GM21367 (cell line): ENCODE results near the gene EIF4G1.

Experiments
- ATAC-seq: cut with Tn5 transposase; IDR thresholded peaks from one replicate; pipeline ENCODE4 v1.9.1; 2021; ENCODE audit not compliant: unreplicated experiment

EIF4G1 gene

DNA sequence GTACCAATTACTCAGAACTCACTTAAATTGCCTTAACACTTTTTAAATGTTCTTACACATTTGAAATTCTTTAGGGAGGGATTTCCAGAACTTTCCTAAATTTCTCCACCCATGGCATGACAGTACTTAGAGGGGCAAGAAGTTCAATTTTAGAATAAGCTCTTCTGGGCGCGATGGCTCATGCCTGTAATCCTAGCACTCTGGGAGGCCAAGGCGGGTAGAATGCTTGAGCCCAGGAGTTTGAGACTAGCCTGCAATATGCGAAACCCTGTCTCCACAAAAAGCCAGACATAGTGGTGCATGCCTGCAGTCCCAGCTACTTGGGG is 33.6 kb downstream of the EIF4G1 start:
- no peak for ATAC-seq

DNA sequence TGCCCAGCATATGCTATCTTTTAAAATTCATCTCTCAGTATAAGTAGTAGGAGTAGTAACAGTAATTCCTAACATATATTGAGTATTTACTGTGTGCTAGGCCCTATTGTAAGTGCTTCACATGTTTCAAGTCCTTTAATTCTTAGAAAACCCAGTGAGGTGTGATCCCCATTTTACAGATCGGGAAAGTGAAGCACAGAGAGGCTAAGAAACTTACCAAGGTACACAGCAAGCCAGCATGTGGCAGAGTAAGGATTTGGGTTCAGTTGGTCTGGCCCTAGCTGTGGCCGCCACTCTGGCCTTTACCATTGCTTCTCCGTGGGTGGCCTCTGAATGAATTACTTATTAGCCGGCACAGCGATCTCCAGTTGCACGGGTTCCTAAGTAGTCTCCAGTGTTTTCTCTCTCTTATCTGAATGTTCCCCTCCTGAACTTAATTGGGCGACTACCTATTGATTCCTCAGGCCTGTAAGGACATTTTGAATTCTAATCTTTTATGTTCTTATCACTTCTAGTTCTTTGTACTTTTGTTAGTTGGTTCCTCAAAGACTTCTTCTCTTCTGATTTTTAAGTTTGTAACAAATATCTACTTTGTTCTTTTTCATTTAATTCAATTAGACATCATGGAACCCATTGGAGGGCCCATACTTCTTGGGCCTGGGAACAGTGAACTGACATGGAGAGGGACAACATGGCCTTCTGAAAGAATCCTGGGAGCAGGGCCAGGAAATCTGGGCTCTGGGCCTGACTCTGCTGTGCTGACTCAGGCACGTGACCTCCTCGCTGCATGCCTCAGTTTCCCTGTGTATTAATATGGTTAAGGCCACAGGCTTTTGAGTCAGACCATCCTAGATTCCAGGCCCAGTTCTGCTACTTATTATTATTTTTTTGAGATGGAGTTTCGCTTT is 35.4 kb downstream of the EIF4G1 start:
- no peak for ATAC-seq

DNA sequence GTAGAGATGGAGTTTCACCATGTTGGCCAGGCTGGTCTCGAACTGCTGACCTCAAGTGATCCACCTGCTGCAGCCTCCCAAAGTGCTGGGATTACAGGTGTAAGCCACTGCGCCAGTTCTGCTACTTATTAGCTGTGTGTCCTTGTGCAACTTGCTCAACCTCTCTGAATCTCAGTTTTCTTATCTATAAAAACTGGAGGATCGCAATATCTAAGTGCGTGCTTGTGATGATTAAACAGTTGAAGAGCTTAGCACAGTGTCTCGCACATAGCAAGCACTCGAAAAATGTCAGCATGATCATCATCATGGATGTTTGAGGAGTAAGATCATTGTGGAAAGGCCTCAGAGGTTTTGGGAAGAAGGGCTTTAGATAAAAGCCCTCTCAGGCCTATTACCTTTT is 36.2 kb downstream of the EIF4G1 start:
- ATAC-seq: no peak

DNA sequence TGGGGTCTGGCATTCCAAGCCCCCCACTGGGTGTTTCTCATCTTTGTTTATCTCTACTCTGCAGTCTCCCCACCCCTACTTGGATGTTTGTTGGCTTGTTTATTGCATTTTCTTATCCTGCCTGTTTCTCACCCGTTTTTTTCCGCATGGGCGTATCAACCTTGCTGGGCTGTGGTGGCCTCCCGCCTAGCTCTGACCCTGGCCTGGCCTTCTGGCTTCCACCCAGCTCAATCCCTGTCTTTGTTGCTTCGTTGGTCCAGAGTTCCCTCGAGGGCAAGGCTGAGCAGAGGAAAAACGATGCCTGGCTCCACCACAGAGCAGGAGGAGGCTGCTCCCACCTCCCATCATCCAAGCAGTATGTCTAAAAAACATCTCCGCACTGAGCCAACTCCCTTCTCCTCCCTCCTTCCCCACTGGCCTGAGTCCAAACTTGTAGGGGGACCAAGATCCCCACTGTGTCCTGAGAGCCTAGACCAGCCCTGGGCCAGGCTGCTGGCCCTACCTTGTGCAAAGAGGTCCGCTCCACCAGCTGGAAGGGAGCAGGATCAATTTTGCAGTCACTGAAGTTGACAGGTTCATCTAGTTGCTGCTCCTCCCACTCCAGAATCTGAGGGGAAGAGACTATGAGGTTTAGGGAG is 37.2 kb downstream of the EIF4G1 start:
- ATAC-seq: no peak

DNA sequence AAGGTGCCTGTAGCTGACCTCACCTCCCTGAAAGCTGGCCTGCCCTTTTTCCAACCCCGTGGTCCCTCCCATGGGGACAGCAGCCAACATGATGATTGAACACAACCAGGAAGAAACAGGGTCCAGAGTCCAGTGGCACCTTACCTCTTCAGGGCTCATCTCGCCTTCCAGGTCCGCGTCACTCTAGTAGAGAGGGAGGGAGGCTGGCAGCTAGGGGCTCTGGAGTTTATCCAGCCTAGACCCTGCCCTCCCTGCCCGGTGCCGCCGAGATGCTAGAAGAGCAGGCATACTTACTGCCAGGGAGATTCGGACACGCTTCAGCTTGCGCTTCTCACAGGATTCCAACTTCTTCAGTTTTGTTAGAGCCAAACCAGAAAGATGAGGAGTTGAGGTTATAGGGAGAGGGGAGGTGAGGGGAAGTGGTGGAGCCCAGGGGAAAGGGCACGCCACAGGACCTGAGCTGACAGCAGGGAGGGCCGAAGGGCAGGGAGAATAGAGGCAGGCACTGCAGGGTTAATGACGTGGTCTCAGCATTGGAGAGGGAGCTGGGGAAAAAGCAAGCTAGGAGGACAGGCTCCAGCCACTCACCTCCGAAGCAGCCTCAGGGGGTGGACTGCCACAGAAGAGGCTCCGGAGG is 37.9 kb downstream of the EIF4G1 start:
- no peak for ATAC-seq

DNA sequence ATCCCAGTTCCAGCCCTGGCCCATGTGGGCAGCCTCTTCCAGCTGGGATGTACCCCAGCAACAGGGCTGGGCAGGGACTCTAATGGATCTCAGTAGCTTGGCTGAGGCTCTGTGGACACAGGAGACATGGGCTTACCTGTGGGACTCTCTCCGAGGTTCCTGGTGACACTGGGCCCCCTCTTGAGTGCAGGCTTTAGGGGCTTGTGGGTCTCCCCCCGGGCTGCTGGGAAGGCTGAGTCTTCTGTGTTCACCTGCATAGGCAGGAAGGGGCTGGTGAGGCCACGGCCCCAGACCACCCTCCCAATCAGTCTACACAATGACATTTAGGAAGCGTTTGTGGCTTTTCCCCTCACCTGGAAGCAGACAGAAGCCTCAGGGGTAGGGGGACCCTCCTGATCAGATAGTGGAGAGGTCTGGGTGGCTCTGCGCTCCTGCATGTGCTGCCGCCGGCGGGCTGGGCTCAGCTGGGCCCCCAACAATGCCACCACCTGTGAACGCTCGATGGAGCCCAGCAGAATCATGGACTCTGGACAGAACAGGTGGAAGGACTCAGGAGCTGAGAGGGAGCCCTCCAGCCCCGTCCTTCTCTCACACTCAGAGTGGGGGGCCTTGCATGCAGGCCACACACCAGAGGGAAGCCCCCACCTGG is 38.6 kb downstream of the EIF4G1 start:
- ATAC-seq: no peak

DNA sequence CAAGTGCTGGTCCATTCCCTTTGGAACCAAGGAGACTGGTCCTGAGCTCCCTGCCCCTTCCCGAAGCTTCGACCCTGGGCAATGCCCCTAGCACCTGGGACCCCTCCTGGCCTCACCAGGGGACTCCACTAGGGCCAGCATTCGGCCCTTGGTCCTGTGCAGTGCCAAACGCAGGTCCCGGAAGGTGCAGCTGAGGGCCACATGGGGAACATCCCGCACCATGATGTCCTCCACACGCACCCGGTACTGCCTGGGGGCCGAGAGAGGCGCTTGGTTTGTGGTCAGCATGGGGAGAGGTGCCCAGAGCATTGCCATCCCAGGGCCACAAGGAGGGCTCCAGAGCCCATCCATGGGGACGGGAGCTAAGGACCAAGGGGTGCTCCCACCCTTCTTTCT is 39.1 kb downstream of the EIF4G1 start:
- no peak for ATAC-seq

DNA sequence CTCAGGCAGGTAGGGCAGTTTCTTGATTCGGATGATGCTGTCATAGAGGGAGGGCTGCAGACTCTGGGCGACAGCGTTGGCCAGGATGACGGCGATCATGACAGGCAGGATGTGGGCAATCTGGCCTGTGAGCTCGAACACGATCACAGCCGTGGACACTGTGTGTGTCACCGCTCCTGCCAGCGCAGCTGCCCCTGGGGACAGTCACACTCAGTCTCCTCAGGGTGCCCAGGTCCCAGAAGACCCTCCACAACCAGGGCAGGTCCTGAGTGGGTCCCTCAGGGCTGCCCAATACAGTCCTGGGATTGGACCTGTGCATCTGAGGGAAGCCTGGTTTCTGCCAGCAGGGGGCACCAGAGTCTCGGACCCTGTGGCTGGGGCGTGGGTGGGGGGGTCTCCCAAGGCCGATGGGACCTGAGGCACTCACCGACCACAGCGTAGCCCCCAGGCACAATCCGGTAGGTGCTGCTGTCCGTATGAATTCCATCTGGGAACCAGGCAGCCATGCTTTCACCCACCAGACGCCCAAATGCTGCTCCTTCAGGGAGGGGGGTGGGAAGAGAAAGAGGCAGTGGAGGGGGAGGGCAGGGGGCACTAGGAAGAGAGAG is 39.8 kb downstream of the EIF4G1 start:
- no peak for ATAC-seq

DNA sequence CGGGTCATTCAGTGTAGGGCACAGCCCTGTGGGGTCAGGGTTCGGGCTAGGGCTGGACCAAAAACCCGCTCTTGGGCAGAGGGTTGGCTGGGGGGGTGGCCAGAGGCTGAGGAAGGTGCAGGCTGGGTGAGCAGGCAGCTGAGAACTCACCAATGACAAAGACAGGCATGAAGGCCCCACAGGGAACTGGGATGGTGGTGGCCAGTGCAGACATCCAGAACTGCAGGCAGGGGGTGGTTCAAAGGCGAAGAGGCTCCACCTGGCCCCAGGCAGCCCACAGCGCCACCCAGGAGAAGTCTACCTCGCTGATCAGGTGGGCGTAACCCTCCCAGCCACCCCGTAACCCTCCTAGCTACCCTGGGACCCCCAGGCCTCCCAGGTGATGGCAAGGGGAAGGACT is 40.3 kb downstream of the EIF4G1 start:
- no peak for ATAC-seq

DNA sequence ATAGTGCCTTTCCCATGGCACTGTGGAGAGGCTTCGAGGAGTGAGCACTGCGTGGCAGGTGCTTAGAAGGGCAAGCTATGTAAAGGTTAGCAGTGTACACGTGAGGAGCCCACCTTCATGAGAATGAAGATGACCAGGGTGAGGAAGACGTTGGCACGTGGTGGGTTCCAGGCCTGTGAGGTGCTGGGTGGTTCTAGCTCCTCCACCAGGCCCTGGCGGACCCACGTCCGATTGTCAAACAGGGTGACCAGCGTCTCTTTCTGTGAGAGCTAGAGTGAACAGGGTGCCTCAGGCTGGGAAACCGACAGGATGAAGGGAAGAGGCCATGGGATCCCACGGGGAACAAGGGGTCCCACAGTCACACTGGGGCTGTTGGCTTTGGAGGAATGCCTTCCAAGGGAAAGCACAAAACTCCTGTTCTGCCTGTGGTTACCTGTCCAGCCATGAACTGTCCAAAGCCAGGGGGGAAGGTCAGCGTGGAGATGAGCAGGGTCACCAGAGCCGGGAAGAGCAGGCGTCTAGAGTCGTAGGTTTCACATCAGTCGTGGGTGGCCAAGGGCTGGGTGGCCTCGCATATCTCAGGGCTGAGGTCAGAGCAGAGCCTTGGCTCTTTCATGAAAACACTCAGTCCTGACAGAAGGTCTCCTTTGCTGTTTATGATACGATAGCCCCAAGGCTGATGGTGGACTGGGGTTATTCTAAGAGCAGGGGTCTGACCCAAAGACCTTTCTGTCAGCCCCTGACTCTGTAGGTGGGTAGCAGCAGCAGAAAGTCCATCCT is 41.0 kb downstream of the EIF4G1 start:
- ATAC-seq: no peak

DNA sequence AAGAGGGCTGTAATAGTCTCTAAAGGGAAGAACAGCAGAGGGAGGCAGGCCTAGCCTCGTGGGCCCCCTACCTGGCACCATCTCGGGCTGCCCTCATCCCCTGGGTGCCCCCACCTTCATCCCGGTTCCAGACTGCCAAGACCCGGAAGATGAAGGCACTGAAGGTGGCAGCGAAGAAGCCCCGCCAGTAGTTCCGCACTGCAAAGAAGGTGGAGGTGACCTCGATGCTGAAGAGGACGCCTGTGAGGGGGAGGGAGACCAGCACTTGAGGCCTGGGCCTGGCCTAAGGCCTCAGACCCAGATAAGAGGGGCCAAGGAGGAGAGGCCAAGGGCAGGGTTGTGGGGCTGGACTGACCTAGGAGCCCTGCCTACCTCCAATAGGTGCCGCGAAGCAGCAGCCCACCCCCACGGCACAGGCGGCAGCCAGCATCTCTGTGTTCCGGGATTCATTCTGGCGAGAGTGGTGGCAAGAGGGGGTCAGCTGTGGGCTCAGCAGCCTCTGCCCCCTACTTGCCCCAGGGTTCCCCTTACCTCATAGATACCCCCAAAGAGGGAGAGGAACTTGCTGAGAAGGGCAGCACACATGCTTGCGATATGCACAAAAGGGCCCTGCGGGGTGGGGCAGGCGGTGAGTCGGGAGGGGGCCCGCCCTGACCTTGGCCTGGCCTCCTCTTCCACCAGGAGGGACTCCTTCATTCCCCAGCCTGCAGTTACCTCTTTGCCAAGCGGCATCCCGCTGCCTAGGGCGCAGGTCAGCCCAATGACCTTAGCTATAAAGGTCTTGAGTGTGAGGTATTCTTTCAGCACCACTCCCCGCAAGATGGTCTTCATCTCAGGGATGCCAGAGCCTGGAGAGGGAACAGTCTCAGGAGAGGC is 43.1 kb downstream of the EIF4G1 start:
- ATAC-seq: no peak

DNA sequence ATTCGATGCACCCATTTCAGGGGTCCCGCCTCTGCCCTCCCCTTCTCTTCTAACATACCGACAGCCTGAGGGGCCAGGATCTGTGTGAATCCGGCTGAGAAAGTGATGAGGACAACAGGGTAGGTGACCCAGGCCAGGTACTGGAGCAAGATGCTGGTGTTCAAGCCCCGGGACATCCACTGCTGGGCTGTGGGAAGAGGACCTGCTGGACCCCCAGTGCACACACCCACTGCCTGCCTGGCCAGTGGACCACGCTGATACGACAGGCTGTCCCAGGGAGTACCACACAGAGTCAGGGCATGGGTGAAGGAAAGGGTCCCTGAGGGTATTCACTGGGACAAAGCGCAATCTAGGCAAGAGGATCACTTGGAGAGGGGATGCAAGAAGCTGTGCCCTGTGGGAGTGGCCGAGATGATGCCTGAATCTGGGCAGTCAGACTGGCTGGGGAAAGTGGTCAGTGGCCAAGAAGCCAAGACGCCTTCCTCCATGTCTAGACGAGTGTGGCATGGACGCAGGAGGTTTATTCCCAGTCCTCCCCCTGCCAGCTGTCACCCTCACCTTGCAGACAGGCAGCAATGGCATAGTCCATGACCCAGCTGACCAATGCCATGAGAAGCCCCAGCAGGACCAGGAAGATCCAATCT is 43.8 kb downstream of the EIF4G1 start:
- ATAC-seq: no peak

DNA sequence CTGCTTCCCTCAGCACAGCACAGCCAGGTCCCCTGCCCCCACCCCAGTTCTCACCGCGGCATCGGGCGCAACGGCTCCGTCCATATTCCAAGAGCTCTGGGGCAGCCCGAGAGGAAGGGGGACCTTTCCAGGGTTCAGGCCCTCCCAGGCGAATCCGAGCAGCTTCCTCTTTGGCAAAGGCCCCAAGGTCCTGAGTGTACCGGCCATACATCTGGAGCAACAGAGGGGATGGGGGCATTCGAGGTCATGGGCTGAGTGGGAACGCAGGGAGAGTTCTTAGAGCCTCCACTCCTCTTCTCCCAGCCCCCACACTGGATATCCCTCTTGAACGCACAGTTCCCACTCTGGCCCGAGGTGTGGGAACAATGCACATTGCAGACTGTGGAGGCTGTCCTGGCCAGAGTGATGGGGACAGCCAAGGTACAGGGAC is 44.5 kb downstream of the EIF4G1 start:
- no peak for ATAC-seq

DNA sequence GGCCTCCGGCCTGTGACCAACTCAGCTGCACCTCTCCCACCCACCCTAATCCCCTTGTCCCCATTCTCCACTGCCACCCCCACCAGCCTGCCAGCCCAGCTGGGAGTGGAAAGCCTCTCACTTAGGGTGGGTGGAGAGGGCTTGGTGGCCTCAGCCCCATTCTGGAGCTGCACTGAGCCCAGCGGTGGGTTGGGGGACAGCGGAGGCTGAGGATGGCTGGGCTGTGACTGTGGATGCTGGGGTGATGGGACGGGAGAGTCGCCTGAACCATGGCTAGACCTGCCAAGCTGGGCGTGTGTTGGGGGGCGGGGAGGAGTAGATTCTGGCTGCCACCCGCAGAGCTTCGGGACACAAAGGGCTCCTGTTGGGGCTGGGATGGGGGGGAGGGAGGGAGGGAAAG is 45.2 kb downstream of the EIF4G1 start:
- ATAC-seq: no peak

DNA sequence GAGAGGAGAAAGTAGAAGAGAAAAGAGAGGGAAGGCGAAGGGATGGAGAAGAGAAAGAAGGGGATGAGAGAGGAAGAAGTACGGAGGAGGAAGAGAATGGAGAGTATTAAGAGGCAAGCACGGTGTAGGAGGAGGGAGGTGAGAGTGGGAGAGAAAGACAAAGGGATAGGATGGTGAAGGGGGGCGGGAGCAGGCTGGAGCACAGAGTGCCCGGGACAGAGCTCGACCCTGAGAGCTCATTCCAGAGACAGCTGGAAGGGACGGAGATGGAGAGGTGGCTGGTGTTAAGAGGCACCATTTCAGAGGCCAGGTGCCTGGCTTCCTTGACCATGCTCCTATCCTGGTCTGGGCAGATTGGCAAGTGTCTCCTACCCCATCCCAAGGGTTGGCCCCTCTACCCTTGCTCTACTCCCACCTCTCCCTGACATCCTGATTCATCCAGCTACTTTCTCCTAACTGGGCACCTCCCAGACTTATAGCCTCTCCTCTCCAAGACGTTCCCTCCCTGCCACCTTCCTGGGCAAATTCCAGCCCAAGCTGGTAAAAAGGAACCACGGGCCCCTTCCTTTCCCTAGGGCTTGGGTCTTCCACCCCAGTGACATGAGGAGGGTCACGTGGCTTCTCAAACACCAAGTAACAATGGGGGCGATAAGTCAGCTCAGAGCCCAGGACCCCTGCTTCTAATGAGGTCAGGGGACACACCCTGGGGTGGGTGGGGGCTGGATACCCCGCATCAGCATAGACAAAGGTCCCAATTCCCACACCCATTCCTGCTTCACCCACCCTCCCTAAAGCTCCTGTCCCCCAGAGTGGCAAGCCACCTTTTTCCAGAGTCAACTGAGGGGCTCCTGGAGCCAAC is 45.9 kb downstream of the EIF4G1 start:
- ATAC-seq: no peak

DNA sequence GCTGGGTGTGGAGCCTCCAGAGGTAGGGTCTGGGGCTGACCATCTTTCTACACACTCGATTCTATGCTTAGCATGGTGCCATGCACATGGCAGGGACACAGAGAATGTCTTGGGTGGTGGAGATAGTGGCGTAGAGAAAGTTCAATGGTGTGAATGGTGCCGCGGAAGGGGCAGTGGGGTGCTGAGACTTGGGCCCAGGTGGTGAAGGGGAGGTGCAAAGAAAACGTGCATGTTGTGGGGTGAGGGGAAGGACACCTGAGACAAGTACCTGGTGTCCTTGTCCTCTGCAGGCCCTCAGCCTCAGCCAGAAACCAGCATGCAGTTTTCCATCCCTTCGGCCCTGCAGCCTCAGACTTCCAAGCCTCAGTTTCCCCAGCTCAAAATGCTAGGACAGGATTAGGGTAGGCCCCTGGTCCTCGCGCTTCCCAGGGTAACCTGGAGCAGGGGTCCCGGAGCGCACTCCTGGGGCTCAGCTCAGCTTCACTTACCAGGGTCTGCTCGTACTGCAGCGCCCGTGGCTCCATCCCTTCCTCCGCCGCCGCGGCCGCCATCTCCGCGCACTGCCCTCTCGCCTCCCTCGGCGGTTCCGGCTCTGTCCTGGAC is 46.6 kb downstream of the EIF4G1 start:
- ATAC-seq: no peak

DNA sequence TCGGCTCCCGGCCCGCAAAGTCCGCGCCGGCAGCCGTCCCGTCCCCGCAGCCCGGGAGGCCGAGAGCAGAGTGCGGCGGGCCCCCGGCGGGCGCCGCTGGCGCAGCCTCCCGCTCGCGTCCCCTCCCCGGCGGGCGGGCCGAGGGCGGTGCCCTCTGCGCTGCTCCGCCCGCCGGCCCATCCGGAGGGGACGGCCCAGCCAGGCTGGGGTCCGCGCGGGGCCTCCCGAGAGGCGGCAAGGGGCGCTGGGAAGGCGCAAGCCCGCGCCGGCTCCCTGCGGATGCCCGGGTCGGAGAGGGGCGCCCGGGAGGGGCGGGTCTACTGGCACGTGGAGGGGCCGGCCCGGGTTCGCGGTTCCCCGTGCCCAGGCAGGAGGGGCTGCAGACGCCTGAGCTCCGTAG is 47.1 kb downstream of the EIF4G1 start, which contains the start of the genes CLCN2 and POLR2H:
TSS of gene CLCN2 (minus strand) at position 74 of the 400 bp plus-strand sequence. CDS start 126 bp downstream, outside the sequence.
TSS of gene POLR2H (plus strand) at position 179 of the 400 bp plus-strand sequence. CDS start 1,783 bp downstream, outside the sequence.
- ATAC-seq: peak; percentile 38
